Breast epithelium (tissue), 4 donors: ENCODE measurements around the gene DEGS1. TPM values are rescaled to one million over a fixed set of nuclear protein-coding genes. Genes with fewer than 3 reads are reported as not detected.

Experiments
- DNase-seq, 2 donors: peaks; one replicate each; pipeline ENCODE4 v3.0.0-alpha.2; 2019; ENCODE audit warnings: low spot score in 2 of 2
- H3K27ac ChIP-seq, 2 donors: fragments of 200-600 bp; sonication (generic) in 1 of 2; one replicate each; pipeline ENCODE4 v1.5.1; 2016 to 2019; ENCODE audit warnings: mild to moderate bottlenecking in 1 of 2
- H3K27me3 ChIP-seq, 2 donors: fragments of 200-600 bp; sonication (generic) in 1 of 2; one replicate each; pipeline versions ENCODE4 v1.5.1 to v1.6.0; 2017 to 2019; ENCODE audit warnings: control low read depth in 1 of 2, mild to moderate bottlenecking in 1 of 2
- H3K36me3 ChIP-seq: fragments of 200-600 bp; one replicate; pipeline ENCODE4 v1.5.1; 2019
- H3K4me1 ChIP-seq, 2 donors: fragments of 200-600 bp; sonication (generic); one replicate each; pipeline ENCODE4 v1.5.1; 2016 to 2019; ENCODE audit warnings: control low read depth in 1 of 2
- H3K4me3 ChIP-seq, 3 donors: fragments of 200-600 bp; sonication (generic); 1 replicate in 2 of 3; 2 replicates in 1 of 3; pipeline ENCODE4 v1.5.1; 2016 to 2019; ENCODE audit warnings: mild to moderate bottlenecking in 3 of 3, moderate library complexity in 2 of 3
- H3K9me3 ChIP-seq, 2 donors: fragments of 200-600 bp; sonication (generic) in 1 of 2; one replicate each; pipeline ENCODE4 v1.5.1; 2016 to 2019; ENCODE audit warnings: control low read depth in 1 of 2
- POLR2A ChIP-seq: fragments of 450-650 bp; IDR thresholded peaks from one replicate; pipeline ENCODE4 v1.6.1; 2016; ENCODE audit warnings: antibody characterized with exemption, mild to moderate bottlenecking, moderate library complexity
- POLR2AphosphoS5 ChIP-seq, 3 donors: sonication (generic); formaldehyde crosslinking; IDR thresholded peaks; one replicate each; pipeline ENCODE4 v1.6.1; 2017; ENCODE audit warnings: antibody characterized with exemption in 3 of 3
- intact Hi-C: fragments of 100-400 bp; cut with DNase I; formaldehyde crosslinking; loops from one replicate; pipeline ENCODE4 v1.15.1; 2023; ENCODE audit warnings: low total_unique reads
- total RNA-seq, 3 donors: library from RNA; depleted of rRNA; stranded (reverse); fragments of >200 nt; gene quantifications; one replicate each; pipeline ENCODE4 v1.1.0, GENCODE V29; 2016
- TF ChIP-seq, protein P1 (sequence below), 3 donors: fragments of 450-650 bp; IDR thresholded peaks; one replicate each; pipeline ENCODE4 v1.5.1; 2016 to 2017; ENCODE audit warnings: antibody characterized with exemption in 3 of 3, mild to moderate bottlenecking in 3 of 3, moderate library complexity in 3 of 3

DEGS1 gene
- total RNA-seq, 3 donors from 2014 or later: 74.9 to 84.4 (median 81.0) TPM

DNA sequence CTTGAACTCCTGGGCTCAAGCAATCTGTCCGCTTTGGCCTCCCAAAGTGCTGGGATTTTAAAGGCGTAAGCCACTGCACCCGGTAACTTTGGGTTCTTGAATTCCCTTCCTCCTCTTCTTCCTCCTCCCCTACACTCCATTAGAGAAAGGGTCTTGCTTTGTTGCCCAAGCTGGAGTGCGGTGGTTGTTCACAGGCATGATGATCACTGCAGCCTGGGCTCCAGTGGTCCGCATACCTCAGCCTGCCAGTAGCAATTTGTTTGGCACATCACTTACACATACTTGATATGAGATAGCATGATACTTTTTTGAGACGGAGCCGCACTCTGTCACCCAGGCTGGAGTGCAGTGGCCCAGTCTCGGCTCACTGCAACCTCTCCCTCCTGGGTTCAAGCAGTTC, 2.2 kb downstream of the DEGS1 start:
- no peak for TF ChIP-seq POLR2A
- TF ChIP-seq, protein P1, sequence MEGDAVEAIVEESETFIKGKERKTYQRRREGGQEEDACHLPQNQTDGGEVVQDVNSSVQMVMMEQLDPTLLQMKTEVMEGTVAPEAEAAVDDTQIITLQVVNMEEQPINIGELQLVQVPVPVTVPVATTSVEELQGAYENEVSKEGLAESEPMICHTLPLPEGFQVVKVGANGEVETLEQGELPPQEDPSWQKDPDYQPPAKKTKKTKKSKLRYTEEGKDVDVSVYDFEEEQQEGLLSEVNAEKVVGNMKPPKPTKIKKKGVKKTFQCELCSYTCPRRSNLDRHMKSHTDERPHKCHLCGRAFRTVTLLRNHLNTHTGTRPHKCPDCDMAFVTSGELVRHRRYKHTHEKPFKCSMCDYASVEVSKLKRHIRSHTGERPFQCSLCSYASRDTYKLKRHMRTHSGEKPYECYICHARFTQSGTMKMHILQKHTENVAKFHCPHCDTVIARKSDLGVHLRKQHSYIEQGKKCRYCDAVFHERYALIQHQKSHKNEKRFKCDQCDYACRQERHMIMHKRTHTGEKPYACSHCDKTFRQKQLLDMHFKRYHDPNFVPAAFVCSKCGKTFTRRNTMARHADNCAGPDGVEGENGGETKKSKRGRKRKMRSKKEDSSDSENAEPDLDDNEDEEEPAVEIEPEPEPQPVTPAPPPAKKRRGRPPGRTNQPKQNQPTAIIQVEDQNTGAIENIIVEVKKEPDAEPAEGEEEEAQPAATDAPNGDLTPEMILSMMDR (IDR thresholded peaks at IDR 0.05): no peak
- no peak for TF ChIP-seq POLR2AphosphoS5 (IDR thresholded peaks at IDR 0.05)
- H3K4me1 ChIP-seq: no peaks in the 10 kb centered on the region

DNA sequence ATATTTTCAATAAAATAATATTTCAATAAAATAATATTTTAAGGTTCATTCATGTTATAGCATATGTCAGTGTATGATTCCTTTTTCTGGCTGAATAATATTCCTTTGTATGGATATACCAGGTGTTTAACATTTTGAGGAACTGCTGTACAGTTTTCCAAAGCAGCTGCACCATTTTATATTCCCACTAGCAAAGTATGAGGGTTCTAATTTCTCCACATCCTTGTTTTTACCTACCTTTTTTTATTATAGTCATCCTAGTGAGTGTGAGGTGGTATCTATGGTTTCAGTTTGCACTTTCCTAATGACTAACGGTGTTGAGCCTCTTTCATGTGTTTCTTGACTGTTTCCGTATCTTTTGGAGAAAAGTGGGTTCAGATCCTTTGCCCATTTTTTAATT, 5.2 kb downstream of the DEGS1 start:
- Histone ChIP-seq H3K27ac (no peak overlapping the region), H3K27me3 (no peaks in the 10 kb centered on the region), H3K9me3 (no peaks in the 10 kb centered on the region), H3K36me3 (no peaks in the 10 kb centered on the region), H3K4me3 (no peak overlapping the region), H3K4me1 (no peaks in the 10 kb centered on the region)
- intact Hi-C loops: no loop called here
- TF ChIP-seq, protein P1 (IDR thresholded peaks at IDR 0.05): no peak
- TF ChIP-seq POLR2AphosphoS5 (IDR thresholded peaks at IDR 0.05) (no peak), POLR2A (no peak)
- DNase-seq: no peak

More for the DNA sequence above, 2.2 kb downstream of the DEGS1 start:
- H3K36me3 ChIP-seq: no peaks in the 10 kb centered on the region
- no peak overlapping the region for H3K4me3 ChIP-seq
- H3K9me3 ChIP-seq: no peaks in the 10 kb centered on the region
- intact Hi-C loops: no loop called here
- H3K27ac ChIP-seq: no peak overlapping the region
- no peak for DNase-seq
- no peaks in the 10 kb centered on the region for H3K27me3 ChIP-seq

DNA sequence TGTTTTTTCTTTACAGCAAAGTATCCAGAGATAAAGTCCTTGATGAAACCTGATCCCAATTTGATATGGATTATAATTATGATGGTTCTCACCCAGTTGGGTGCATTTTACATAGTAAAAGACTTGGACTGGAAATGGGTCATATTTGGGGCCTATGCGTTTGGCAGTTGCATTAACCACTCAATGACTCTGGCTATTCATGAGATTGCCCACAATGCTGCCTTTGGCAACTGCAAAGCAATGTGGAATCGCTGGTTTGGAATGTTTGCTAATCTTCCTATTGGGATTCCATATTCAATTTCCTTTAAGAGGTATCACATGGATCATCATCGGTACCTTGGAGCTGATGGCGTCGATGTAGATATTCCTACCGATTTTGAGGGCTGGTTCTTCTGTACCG, 6.5 kb downstream of the DEGS1 start:
- H3K9me3 ChIP-seq: no peaks in the 10 kb centered on the region
- no peak for DNase-seq
- no peaks in the 10 kb centered on the region for H3K4me1 ChIP-seq
- TF ChIP-seq, protein P1 (IDR thresholded peaks at IDR 0.05): no peak
- TF ChIP-seq POLR2AphosphoS5 (IDR thresholded peaks at IDR 0.05): no peak
- no peak for TF ChIP-seq POLR2A
- no peaks in the 10 kb centered on the region for H3K36me3 ChIP-seq
- intact Hi-C loops: no loop called here
- H3K27ac ChIP-seq: no peak overlapping the region
- H3K4me3 ChIP-seq: no peak overlapping the region
- no peaks in the 10 kb centered on the region for H3K27me3 ChIP-seq

DNA sequence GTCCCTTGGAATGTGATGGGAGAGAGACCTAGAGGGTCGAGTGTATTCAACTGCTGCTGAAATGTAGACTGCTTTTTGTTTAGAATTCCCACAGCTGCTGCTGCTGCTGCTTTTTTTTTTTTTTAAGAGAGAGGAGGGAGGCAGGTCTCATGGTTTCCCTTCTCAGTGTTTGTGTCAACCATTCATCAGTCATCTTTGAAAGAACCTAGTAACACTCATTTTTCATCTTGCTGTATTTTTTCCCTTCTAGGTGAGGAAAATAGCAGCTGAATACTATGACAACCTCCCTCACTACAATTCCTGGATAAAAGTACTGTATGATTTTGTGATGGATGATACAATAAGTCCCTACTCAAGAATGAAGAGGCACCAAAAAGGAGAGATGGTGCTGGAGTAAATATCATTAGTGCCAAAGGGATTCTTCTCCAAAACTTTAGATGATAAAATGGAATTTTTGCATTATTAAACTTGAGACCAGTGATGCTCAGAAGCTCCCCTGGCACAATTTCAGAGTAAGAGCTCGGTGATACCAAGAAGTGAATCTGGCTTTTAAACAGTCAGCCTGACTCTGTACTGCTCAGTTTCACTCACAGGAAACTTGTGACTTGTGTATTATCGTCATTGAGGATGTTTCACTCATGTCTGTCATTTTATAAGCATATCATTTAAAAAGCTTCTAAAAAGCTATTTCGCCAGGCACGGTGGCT, 9.2 kb downstream of the DEGS1 start:
- TF ChIP-seq POLR2A: no peak
- no peak for TF ChIP-seq POLR2AphosphoS5 (IDR thresholded peaks at IDR 0.05)
- no peaks in the 10 kb centered on the region for H3K4me1 ChIP-seq
- no peaks in the 10 kb centered on the region for H3K36me3 ChIP-seq
- no peak overlapping the region for H3K4me3 ChIP-seq
- H3K27ac ChIP-seq: no peak overlapping the region
- intact Hi-C loops: no loop called here
- H3K27me3 ChIP-seq: no peaks in the 10 kb centered on the region
- H3K9me3 ChIP-seq: no peaks in the 10 kb centered on the region
- no peak for DNase-seq

DNA sequence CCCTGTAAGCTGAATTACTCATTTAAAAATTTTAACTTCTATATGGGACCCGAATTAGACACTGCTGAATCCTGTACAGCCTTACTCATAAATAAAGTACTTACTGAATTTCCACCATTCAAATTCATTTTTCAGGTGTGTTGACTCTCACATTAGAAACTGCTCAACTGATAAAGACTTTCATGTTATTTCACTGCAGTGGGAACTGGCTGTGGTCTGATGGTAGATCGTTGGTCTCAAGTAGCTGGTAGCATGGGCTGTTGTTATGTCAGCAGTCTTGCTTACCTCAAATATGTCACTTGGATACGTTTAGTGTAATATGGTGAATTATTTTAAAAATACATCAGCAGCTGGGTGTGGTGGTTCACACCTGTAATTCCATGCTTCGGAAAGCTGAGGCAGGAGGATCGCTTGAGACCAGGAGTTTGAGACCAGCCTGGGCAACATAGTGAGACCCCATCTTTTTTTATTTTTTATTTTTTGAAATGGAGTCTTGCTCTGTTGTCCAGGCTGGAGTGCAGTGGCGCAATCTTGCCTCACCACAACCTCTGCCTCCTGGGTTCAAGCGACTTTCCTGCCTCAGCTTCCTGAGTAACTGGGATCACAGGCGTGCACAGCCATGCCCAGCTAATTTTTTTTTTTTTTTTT, 10.4 kb downstream of the DEGS1 start:
- no peak for DNase-seq
- TF ChIP-seq POLR2A (no peak), POLR2AphosphoS5 (IDR thresholded peaks at IDR 0.05) (no peak)
- TF ChIP-seq, protein P1 (IDR thresholded peaks at IDR 0.05): no peak
- Histone ChIP-seq H3K36me3 (no peaks in the 10 kb centered on the region), H3K4me3 (no peak overlapping the region), H3K27ac (no peak overlapping the region), H3K9me3 (no peaks in the 10 kb centered on the region), H3K4me1 (peaks cover 0 to 4% of the 10 kb centered on the region in 2 donors), H3K27me3 (no peaks in the 10 kb centered on the region)
- intact Hi-C loops: no loop called here
